HFFc6 (cell line): ENCODE results near the gene RGS16. TPM values are rescaled to one million over a fixed set of nuclear protein-coding genes. Genes with fewer than 3 reads are reported as not detected.
A peak's percentile ranks its signal among the peaks of the same experiment; 100 is the strongest.

Experiments
- DNase-seq: peaks from one replicate; pipeline ENCODE4 v3.0.0-alpha.2; 2018
- H3K27ac Mint-ChIP-seq: 2 replicates; pipeline ENCODE4 v1.8.0; 2020; ENCODE audit warnings: mild to moderate bottlenecking, mixed read lengths
- H3K27me3 Mint-ChIP-seq: 2 replicates; pipeline ENCODE4 v1.8.0; 2021; ENCODE audit warnings: mild to moderate bottlenecking, moderate library complexity, mixed read lengths; ENCODE audit not compliant: insufficient read depth
- H3K36me3 Mint-ChIP-seq: 2 replicates; pipeline ENCODE4 v1.8.0; 2021; ENCODE audit warnings: low read depth, mixed read lengths
- H3K4me1 Mint-ChIP-seq: 2 replicates; pipeline ENCODE4 v1.8.0; 2020; ENCODE audit warnings: low read depth, mixed read lengths
- H3K4me3 Mint-ChIP-seq: 2 replicates; pipeline ENCODE4 v1.8.0; 2020; ENCODE audit warnings: mild to moderate bottlenecking, moderate library complexity, mixed read lengths
- H3K9me3 Mint-ChIP-seq: 2 replicates; pipeline ENCODE4 v1.8.0; 2020; ENCODE audit warnings: mild to moderate bottlenecking, mixed read lengths
- CTCF ChIP-seq: fragments of 200-600 bp; sonication (generic); IDR thresholded peaks from 2 replicates; pipeline ENCODE4 v1.5.0; 2021; ENCODE audit warnings: antibody characterized with exemption, mild to moderate bottlenecking
- total RNA-seq, 6 experiments: library from RNA; stranded (reverse); fragmentation: NEBNext Ultra II Directional; extraction: Animal tissue kit (Norgen Biotek cat#: 25700); gene quantifications; 2 replicates in 1 of 6; 3 replicates in 5 of 6; pipeline ENCODE4 v1.2.3, GENCODE V29; 2021

The RGS16 gene
- total RNA-seq, 6 experiments from 2014 or later: 0.31 to 0.59 (median 0.39) TPM

- H3K4me3 Mint-ChIP-seq: peak overlapping the region; percentile 95
- no peak for TF ChIP-seq CTCF
- H3K9me3 Mint-ChIP-seq: no peaks in the 10 kb centered on the region
- H3K27me3 Mint-ChIP-seq: peaks cover 2% of the 10 kb centered on the region; the same call in 1 of the 2 replicates
- H3K27ac Mint-ChIP-seq: peak overlapping the region; percentile 96
- peaks cover 17% of the 10 kb centered on the region for H3K4me1 Mint-ChIP-seq
- H3K36me3 Mint-ChIP-seq: peaks cover 5% of the 10 kb centered on the region; the same call in 1 of the 2 replicates
- DNase-seq: no peak
Observed at GRCh38 chr1:182587666-182588499, 16.3 kb downstream of the RGS16 start.

GRCh38 chr1:182587093-182587492 lies 17.1 kb downstream of the RGS16 start:
- Mint-ChIP-seq H3K27me3 (peaks cover 1% of the 10 kb centered on the region; the same call in 1 of the 2 replicates), H3K27ac (no peak overlapping the region), H3K4me1 (peaks cover 17% of the 10 kb centered on the region), H3K4me3 (no peak overlapping the region), H3K9me3 (no peaks in the 10 kb centered on the region), H3K36me3 (peaks cover 5% of the 10 kb centered on the region; the same call in 1 of the 2 replicates)
- no peak for TF ChIP-seq CTCF
- DNase-seq: no peak

- no peak overlapping the region for H3K27ac Mint-ChIP-seq
- DNase-seq: no peak
- no peak for TF ChIP-seq CTCF
- H3K27me3 Mint-ChIP-seq: peaks cover 1% of the 10 kb centered on the region; the same call in 1 of the 2 replicates
- H3K4me1 Mint-ChIP-seq: peaks cover 17% of the 10 kb centered on the region
- no peak overlapping the region for H3K4me3 Mint-ChIP-seq
- no peaks in the 10 kb centered on the region for H3K9me3 Mint-ChIP-seq
- H3K36me3 Mint-ChIP-seq: peaks cover 5% of the 10 kb centered on the region; the same call in 1 of the 2 replicates
Observed at GRCh38 chr1:182586380-182586779, 17.8 kb downstream of the RGS16 start.

- Mint-ChIP-seq H3K27ac (no peak overlapping the region), H3K27me3 (no peaks in the 10 kb centered on the region), H3K4me3 (no peak overlapping the region), H3K36me3 (peaks cover 5% of the 10 kb centered on the region), H3K4me1 (peaks cover 17% of the 10 kb centered on the region), H3K9me3 (no peaks in the 10 kb centered on the region)
- TF ChIP-seq CTCF: no peak
- DNase-seq: no peak
Observed at GRCh38 chr1:182584746-182585145, 19.4 kb downstream of the RGS16 start.

GRCh38 chr1:182580736-182581135 lies 23.5 kb downstream of the RGS16 start:
- H3K4me1 Mint-ChIP-seq: peaks cover 18% of the 10 kb centered on the region
- DNase-seq: no peak
- TF ChIP-seq CTCF: no peak
- H3K9me3 Mint-ChIP-seq: no peaks in the 10 kb centered on the region
- H3K4me3 Mint-ChIP-seq: no peak overlapping the region
- H3K27me3 Mint-ChIP-seq: no peaks in the 10 kb centered on the region
- peaks cover 5% of the 10 kb centered on the region for H3K36me3 Mint-ChIP-seq
- H3K27ac Mint-ChIP-seq: no peak overlapping the region
